GM19452 (cell line): ENCODE results near the gene AZI2.

ENCODE experiments used
- ATAC-seq: cut with Tn5 transposase; IDR thresholded peaks from one replicate; pipeline ENCODE4 v1.9.1; 2021; ENCODE audit not compliant: unreplicated experiment

The AZI2 gene

GRCh38 chr3:28301688-28302087 lies 46.9 kb downstream of the AZI2 start:
- ATAC-seq: no peak

- ATAC-seq: no peak
Observed at GRCh38 chr3:28300345-28300962, 48.2 kb downstream of the AZI2 start.

GRCh38 chr3:28299705-28300104 lies 48.9 kb downstream of the AZI2 start:
- no peak for ATAC-seq

- ATAC-seq: no peak
Observed at GRCh38 chr3:28295898-28296490, 52.6 kb downstream of the AZI2 start.

GRCh38 chr3:28294667-28295413 lies 53.8 kb downstream of the AZI2 start:
- ATAC-seq: no peak

- no peak for ATAC-seq
Observed at GRCh38 chr3:28292622-28293021, 56.0 kb downstream of the AZI2 start.

GRCh38 chr3:28291577-28291976 lies 57.0 kb downstream of the AZI2 start:
- no peak for ATAC-seq

GRCh38 chr3:28290863-28291300 lies 57.7 kb downstream of the AZI2 start:
- ATAC-seq: no peak

- peak; percentile 16 for ATAC-seq
Observed at GRCh38 chr3:28287046-28287445, 61.6 kb downstream of the AZI2 start.

- ATAC-seq: peak; percentile 85
Observed at GRCh38 chr3:28286595-28286994, 62.0 kb downstream of the AZI2 start.

- no peak for ATAC-seq
Observed at GRCh38 chr3:28280781-28281180, 67.8 kb downstream of the AZI2 start.

GRCh38 chr3:28279770-28280169 lies 68.9 kb downstream of the AZI2 start:
- ATAC-seq: no peak

- no peak for ATAC-seq
Observed at GRCh38 chr3:28278918-28279317, 69.7 kb downstream of the AZI2 start.

- no peak for ATAC-seq
Observed at GRCh38 chr3:28273837-28274236, 74.8 kb downstream of the AZI2 start.
